Activated CD8-positive, alpha-beta T cell treated with anti-CD3 and anti-CD28 coated beads for 36 hours (primary cell): Measurements from ENCODE around the gene SLIT1. TPM values are rescaled to one million over a fixed set of nuclear protein-coding genes. Genes with fewer than 3 reads are reported as not detected.

Experiments used
- ATAC-seq: fragments of 200-7000 bp; cut with Tn5 transposase; one replicate; pipeline ENCODE4 v1.10.0; 2021; ENCODE audit warnings: mild to moderate bottlenecking, moderate library complexity
- CTCF ChIA-PET: fragments of 350-600 bp; sonication (Branson Sonifier 250); formaldehyde crosslinking; loops from one replicate; lab custom pipeline; 2021; ENCODE audit warnings: antibody characterized with exemption; lab: Charles Lee
- POLR2A ChIA-PET: fragments of 350-600 bp; sonication (Branson Sonifier 250); formaldehyde crosslinking; loops from one replicate; lab custom pipeline; 2021; ENCODE audit warnings: antibody characterized with exemption; lab: Charles Lee
- DNase-seq: peaks from one replicate; pipeline ENCODE4 v3.0.0-alpha.2; 2020
- H3K27ac Mint-ChIP-seq: one replicate; pipeline ENCODE4 v1.8.0; 2021; ENCODE audit warnings: mild to moderate bottlenecking, mixed read lengths
- H3K27me3 Mint-ChIP-seq: one replicate; pipeline ENCODE4 v1.8.0; 2021; ENCODE audit warnings: mixed read lengths
- H3K36me3 Mint-ChIP-seq: one replicate; pipeline ENCODE4 v1.8.0; 2021; ENCODE audit warnings: low read depth, mixed read lengths
- H3K4me1 Mint-ChIP-seq: one replicate; pipeline ENCODE4 v1.8.0; 2021; ENCODE audit warnings: low read depth, mixed read lengths
- H3K4me3 Mint-ChIP-seq: one replicate; pipeline ENCODE4 v1.8.0; 2021; ENCODE audit warnings: mild to moderate bottlenecking, moderate library complexity, mixed read lengths
- H3K9me3 Mint-ChIP-seq: one replicate; pipeline ENCODE4 v1.8.0; 2021; ENCODE audit warnings: mixed read lengths
- intact Hi-C: fragments of 100-400 bp; cut with micrococcal nuclease; formaldehyde crosslinking; loops from one replicate; pipeline ENCODE4 v1.10.0; 2022
- total RNA-seq, 2 experiments: library from RNA; stranded (reverse); gene quantifications; one replicate each; pipeline ENCODE4 v1.2.3, GENCODE V29; 2021
- TF ChIP-seq, protein P1 (sequence below): fragments of 200-600 bp; IDR thresholded peaks from one replicate; pipeline ENCODE4 v1.8.0; 2022; ENCODE audit warnings: antibody characterized with exemption, mild to moderate bottlenecking

SLIT1 gene
- total RNA-seq, 2 experiments from 2014 or later = 0.34 to 1.2 TPM

DNA sequence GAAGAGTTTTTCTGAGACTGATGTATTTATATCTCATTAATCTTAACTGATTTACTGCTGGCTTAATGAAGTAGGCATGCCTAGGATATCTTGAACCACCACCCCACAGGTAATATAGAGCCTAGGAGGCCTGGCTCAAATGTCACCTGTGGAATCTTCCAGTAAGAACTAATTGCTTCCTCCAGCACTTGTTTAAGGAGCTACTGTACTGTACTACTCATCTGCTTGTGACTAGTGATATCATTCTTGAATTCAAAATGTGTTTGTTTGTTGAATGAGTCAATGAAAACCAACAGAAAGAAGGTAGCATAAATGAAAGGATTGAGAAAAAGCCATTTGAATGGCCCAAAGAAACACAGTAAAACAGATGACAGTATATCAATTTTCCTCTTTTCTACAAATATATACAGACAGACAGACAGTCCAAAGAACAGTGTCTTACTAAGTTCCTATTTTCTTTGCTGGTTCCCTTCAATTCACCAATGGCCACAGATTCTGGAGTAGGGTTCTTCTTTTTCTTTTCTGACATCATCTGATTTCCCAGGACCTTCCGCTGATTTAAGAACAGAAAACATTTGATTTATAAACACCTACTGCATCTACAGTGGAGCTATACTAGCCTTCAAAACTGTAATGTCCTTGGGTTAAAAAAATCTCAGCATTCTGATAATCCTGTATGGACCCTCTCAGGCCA, 43.7 kb upstream of the SLIT1 start:
- TF ChIP-seq, protein P1, sequence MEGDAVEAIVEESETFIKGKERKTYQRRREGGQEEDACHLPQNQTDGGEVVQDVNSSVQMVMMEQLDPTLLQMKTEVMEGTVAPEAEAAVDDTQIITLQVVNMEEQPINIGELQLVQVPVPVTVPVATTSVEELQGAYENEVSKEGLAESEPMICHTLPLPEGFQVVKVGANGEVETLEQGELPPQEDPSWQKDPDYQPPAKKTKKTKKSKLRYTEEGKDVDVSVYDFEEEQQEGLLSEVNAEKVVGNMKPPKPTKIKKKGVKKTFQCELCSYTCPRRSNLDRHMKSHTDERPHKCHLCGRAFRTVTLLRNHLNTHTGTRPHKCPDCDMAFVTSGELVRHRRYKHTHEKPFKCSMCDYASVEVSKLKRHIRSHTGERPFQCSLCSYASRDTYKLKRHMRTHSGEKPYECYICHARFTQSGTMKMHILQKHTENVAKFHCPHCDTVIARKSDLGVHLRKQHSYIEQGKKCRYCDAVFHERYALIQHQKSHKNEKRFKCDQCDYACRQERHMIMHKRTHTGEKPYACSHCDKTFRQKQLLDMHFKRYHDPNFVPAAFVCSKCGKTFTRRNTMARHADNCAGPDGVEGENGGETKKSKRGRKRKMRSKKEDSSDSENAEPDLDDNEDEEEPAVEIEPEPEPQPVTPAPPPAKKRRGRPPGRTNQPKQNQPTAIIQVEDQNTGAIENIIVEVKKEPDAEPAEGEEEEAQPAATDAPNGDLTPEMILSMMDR = no peak
- no peak for DNase-seq

DNA sequence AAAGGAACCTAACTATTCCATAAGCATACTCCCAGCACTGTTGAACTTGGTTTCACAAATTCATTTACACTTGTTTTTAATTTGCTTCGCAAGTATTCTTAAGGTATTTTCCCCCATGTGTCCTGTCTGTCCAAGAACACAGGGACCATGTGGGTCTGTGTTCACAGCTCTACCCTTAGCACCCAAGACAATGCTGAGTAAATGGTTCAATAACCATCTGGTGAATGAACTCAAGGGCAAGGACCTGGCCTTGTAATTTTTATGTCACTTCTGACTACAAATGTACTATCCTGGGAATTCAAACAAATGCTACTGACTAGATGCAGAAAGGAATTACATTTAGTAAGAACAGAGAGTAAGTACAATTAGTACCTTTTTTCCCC, 43.0 kb upstream of the SLIT1 start:
- no peak overlapping the region for H3K27ac Mint-ChIP-seq
- TF ChIP-seq, protein P1 = no peak
- ATAC-seq = no peak
- CTCF ChIA-PET = interaction anchor here (0.6 to 1.9 kb wide), 6 partner anchors 9 to 192 kb away, joined by 3 to 8 read pairs (median 4); no protein-coding TSS in a partner anchor
- peaks cover 13% of the 10 kb centered on the region for H3K4me1 Mint-ChIP-seq
- peaks cover 37% of the 10 kb centered on the region for H3K36me3 Mint-ChIP-seq
- no peaks in the 10 kb centered on the region for H3K27me3 Mint-ChIP-seq
- H3K4me3 Mint-ChIP-seq = no peak overlapping the region
- intact Hi-C loops = no loop called here
- POLR2A ChIA-PET = no interaction called here
- no peaks in the 10 kb centered on the region for H3K9me3 Mint-ChIP-seq
- DNase-seq = no peak

More for the DNA sequence above, 43.7 kb upstream of the SLIT1 start:
- Mint-ChIP-seq H3K9me3 (no peaks in the 10 kb centered on the region), H3K36me3 (peaks cover 37% of the 10 kb centered on the region), H3K4me1 (peaks cover 13% of the 10 kb centered on the region), H3K27me3 (no peaks in the 10 kb centered on the region), H3K4me3 (no peak overlapping the region), H3K27ac (no peak overlapping the region)
- POLR2A ChIA-PET = no interaction called here
- intact Hi-C loops = no loop called here
- ATAC-seq = no peak
- CTCF ChIA-PET = interaction anchor here (1.2 to 9.6 kb wide), 5 partner anchors 19 to 192 kb away, joined by 4 to 93 read pairs (median 4); no protein-coding TSS in a partner anchor

DNA sequence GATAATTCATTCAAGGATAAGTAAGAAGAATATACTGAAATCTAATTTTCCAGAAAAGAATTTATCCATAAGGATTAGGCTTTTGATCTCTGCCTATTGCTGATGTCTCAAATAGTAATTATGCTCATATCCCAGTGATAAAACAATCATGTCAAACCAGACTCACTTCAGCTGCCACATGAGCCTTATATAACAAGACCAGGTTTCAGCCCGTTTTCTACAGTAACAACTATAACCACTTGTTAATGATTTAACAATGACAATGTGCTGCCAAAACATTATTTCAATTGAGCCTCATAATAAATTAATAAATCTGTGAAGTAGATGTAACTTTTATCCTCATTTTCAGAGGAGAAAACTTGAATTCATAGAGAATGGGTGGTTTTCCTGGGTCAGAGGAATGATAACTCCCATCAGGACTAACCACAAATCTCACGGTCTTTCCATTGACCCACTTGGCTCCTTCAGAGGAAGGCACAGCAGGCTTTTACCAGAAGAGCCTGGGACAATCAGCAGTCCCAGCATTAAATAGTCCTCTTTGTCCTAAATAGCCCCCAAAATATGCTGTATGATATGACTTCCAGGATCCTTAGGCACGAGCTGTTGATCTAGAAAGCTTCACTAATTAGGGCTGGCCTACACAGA, 42.5 kb upstream of the SLIT1 start:
- H3K9me3 Mint-ChIP-seq = no peaks in the 10 kb centered on the region
- H3K27ac Mint-ChIP-seq = no peak overlapping the region
- no peak for ATAC-seq
- peaks cover 13% of the 10 kb centered on the region for H3K4me1 Mint-ChIP-seq
- CTCF ChIA-PET = interaction anchor here (0.6 to 1.9 kb wide), 5 partner anchors 8 to 156 kb away, joined by 3 to 8 read pairs (median 3); no protein-coding TSS in a partner anchor
- DNase-seq = no peak
- H3K27me3 Mint-ChIP-seq = no peaks in the 10 kb centered on the region
- peaks cover 35% of the 10 kb centered on the region for H3K36me3 Mint-ChIP-seq
- TF ChIP-seq, protein P1 = no peak
- intact Hi-C loops = no loop called here
- no peak overlapping the region for H3K4me3 Mint-ChIP-seq
- POLR2A ChIA-PET = no interaction called here

DNA sequence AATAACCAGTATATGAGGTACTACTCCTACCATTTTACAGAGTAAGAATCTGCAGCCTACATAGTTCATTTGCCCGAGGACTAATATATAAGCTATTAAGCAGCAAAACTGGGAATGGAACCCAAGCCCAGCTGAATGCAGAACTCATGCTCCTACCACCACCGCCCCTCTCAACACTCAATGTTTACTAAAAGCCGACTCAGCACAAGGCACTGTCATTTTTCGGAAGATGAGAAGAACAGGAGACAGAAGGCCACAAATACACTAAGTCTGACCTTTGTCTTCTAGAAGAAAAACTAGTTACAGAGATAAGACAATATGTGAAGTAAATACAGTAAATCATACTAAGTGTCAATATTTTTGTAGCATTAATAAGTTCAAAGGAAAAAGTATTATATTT, 40.6 kb upstream of the SLIT1 start:
- H3K4me1 Mint-ChIP-seq = peaks cover 13% of the 10 kb centered on the region
- no peaks in the 10 kb centered on the region for H3K9me3 Mint-ChIP-seq
- peaks cover 30% of the 10 kb centered on the region for H3K36me3 Mint-ChIP-seq
- CTCF ChIA-PET = interaction anchor here (0.9 to 3.7 kb wide), 8 partner anchors 8 to 201 kb away, joined by 3 to 42 read pairs (median 8); no protein-coding TSS in a partner anchor
- H3K4me3 Mint-ChIP-seq = no peak overlapping the region
- no peak overlapping the region for H3K27ac Mint-ChIP-seq
- no peaks in the 10 kb centered on the region for H3K27me3 Mint-ChIP-seq
- DNase-seq = no peak
- POLR2A ChIA-PET = no interaction called here
- TF ChIP-seq, protein P1 = no peak
- no peak for ATAC-seq
- intact Hi-C loops = no loop called here
